Measurements from ENCODE around the gene CCDC86. TPM values are rescaled to one million over a fixed set of nuclear protein-coding genes. Genes with fewer than 3 reads are reported as not detected.

CCDC86 gene
- total RNA-seq, 2 experiments from 2014 or later = 19.2 to 23.2 TPM

DNA sequence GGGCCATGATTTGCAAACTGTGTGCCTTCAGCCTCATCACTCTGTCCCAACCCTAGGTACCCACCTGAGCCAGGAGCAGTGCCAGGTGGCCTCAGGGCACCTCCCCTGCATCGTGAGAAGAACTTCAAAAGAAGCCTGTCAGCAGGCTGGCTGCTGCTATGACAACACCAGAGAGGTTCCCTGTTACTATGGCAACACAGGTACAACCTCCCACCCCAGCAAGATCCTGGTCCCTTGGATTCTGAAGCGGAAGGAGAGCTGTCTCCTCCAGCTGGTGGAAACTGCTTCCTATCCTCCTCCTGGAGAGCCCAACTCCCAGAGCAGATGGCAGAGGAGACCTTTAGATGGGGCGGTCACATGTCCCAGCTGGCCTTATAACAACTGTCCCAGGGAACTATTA is 28.4 kb downstream of the CCDC86 start:
- ChIA-PET POLR2A (no interaction called here), CTCF (interaction anchor here (0.9 to 1.9 kb wide), 5 partner anchors 9 to 29 kb away, joined by 3 to 4 read pairs (median 3); no protein-coding TSS in a partner anchor)
- Mint-ChIP-seq H3K27me3 (no peaks in the 10 kb centered on the region), H3K4me1 (peaks cover 55% of the 10 kb centered on the region), H3K9me3 (no peaks in the 10 kb centered on the region), H3K36me3 (ENCODE audit: low read depth) (no peaks in the 10 kb centered on the region), H3K4me3 (no peak overlapping the region), H3K27ac (no peak overlapping the region)
- no peak for DNase-seq

DNA sequence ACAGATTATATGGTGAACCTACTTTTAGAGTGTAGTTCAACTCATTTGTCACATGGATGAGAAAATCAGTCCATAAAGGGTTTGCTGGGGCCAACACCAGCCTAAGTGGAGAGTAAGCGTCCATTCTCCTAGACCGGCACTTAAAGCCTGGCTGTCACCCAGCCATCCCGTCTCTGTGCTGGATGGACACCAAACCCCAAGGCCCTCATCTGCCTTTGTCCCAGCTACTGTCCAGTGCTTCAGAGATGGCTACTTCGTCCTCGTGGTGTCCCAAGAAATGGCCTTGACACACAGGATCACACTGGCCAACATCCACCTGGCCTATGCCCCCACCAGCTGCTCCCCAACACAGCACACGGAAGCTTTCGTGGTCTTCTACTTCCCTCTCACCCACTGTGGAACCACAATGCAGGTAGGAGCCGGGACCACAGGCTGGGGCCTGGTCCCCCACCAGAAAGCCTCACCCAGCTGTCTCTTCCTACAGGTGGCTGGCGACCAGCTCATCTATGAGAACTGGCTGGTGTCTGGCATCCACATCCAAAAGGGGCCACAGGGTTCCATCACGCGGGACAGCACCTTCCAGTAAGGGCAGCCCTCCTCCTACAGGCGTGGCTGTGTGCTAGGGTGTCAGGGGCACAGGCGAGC is 28.9 kb downstream of the CCDC86 start:
- POLR2A ChIA-PET = no interaction called here
- CTCF ChIA-PET = interaction anchor here (0.6 to 2.1 kb wide), 8 partner anchors 9 to 157 kb away, joined by 3 to 9 read pairs (median 4); partner anchors contain the start of gene PTGDR2
- peaks cover 52% of the 10 kb centered on the region for H3K4me1 Mint-ChIP-seq
- no peak for DNase-seq
- no peaks in the 10 kb centered on the region for H3K36me3 Mint-ChIP-seq (ENCODE audit: low read depth)
- peak overlapping the region; percentile 41 for H3K27ac Mint-ChIP-seq
- no peaks in the 10 kb centered on the region for H3K27me3 Mint-ChIP-seq
- H3K4me3 Mint-ChIP-seq = no peak overlapping the region
- no peaks in the 10 kb centered on the region for H3K9me3 Mint-ChIP-seq

DNA sequence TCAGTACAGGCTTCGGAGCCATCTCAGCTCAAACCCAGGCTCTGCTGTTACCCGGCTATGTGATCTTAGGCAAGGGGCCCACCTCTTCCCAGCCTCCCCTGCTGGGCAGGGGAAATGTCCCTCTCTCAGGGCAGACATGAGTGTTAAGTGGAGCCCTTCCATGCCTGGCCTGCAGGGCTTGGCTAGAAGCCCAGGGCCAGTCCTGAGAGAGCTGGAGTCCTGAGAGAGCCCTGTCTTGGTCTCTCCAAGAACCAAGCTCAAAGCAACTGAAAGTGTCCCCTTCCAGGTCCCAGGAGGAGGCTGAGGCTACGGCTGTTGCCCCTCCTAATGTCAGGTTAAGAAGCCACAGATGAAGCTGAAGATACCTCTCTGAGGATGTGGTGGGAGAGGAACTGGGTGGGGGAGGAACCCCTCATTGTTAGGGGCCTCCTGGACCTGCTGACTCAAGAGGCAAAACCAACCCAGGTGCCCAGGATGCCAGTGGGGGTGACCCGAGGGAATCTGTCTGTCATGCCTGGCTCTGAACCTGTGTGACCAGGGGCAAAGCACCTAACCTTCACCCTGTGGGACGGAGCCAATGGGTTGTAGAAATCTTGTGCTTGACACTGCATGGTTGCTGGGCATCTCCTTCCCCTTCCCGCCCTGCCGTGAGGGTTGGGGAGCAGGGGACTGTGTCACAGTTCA is 29.6 kb downstream of the CCDC86 start:
- no peak for DNase-seq
- H3K27ac Mint-ChIP-seq = peak overlapping the region; percentile 41
- CTCF ChIA-PET = interaction anchor here (1.3 to 2.1 kb wide), 6 partner anchors 9 to 24 kb away, joined by 4 to 9 read pairs (median 4); partner anchors contain the start of gene PTGDR2
- no peaks in the 10 kb centered on the region for H3K36me3 Mint-ChIP-seq (ENCODE audit: low read depth)
- peaks cover 52% of the 10 kb centered on the region for H3K4me1 Mint-ChIP-seq
- H3K27me3 Mint-ChIP-seq = no peaks in the 10 kb centered on the region
- POLR2A ChIA-PET = no interaction called here
- no peak overlapping the region for H3K4me3 Mint-ChIP-seq
- no peaks in the 10 kb centered on the region for H3K9me3 Mint-ChIP-seq

DNA sequence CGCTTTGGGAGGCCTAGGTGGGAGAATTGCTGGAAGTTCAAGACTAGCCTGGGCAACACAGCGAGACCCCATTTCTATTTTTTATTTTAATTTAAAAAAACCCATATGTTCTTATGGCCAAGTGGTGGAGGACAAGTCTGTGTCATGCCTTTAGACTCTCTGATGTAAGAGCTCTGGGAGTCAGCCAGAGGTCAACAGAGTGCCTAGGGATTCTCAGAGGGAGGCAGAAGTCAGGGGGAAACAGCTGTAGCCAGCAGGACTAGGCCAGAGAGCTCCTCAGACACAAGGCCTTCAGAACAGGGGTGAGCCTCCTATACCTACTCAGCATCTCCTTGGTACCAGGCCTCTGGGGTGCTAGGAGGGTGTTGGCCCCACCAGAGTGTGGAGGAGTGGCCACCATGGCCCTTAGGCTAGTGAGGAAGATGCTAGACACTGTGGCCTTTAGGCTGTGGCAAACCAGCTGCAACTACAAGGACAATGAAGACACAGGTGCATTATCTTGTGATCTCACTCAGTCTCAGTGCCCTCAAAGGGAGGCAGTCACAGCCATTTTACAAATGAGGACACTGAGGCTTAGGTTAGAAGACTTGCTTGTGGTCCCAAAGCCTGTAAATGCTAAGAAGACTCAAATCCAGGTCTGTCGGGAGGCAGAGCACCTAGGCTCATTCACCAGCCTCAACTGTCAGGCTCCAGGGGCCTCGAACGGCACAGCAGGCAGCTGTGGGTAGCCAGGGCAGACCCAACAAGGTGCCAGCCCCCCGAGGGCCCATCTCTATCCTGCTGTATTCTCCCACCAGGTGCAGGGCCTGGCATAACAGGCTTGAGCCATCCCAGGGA is 30.4 kb downstream of the CCDC86 start:
- Mint-ChIP-seq H3K36me3 (ENCODE audit: low read depth) (no peaks in the 10 kb centered on the region), H3K27me3 (no peaks in the 10 kb centered on the region), H3K9me3 (no peaks in the 10 kb centered on the region), H3K4me1 (peaks cover 52% of the 10 kb centered on the region), H3K4me3 (no peak overlapping the region), H3K27ac (peak overlapping the region; percentile 9)
- ChIA-PET CTCF (interaction anchor here (0.8 to 2.1 kb wide), 8 partner anchors 8 to 88 kb away, joined by 3 to 9 read pairs (median 4); partner anchors contain the start of gene PTGDR2), POLR2A (no interaction called here)
- DNase-seq = no peak

DNA sequence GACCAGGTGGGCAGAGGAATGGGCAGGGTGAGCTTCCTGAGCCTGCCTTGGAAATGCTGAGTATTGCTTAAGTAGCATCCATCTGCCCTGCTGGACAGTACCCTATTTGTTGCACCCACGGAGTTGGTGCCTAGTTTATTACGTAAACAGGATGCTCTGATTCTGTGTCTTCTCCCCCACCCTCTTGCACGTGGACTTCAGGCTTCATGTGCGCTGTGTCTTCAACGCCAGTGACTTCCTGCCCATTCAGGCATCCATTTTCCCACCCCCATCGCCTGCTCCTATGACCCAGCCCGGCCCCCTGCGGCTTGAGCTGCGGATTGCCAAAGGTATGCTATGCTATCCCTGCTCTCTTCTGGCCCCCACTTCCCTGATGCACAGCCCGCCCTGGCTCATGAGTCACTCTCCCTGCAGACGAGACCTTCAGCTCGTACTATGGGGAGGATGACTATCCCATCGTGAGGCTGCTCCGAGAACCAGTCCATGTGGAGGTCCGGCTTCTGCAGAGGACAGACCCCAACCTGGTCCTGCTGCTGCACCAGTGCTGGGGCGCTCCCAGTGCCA is 31.1 kb downstream of the CCDC86 start:
- H3K4me3 Mint-ChIP-seq = no peak overlapping the region
- no peak for DNase-seq
- H3K27ac Mint-ChIP-seq = peak overlapping the region; percentile 82
- H3K36me3 Mint-ChIP-seq (ENCODE audit: low read depth) = no peaks in the 10 kb centered on the region
- no peaks in the 10 kb centered on the region for H3K9me3 Mint-ChIP-seq
- H3K4me1 Mint-ChIP-seq = peaks cover 50% of the 10 kb centered on the region
- ChIA-PET POLR2A (no interaction called here), CTCF (interaction anchor here (0.8 to 1.8 kb wide), 4 partner anchors 8 to 89 kb away, joined by 3 to 6 read pairs (median 3); no protein-coding TSS in a partner anchor)
- H3K27me3 Mint-ChIP-seq = no peaks in the 10 kb centered on the region

DNA sequence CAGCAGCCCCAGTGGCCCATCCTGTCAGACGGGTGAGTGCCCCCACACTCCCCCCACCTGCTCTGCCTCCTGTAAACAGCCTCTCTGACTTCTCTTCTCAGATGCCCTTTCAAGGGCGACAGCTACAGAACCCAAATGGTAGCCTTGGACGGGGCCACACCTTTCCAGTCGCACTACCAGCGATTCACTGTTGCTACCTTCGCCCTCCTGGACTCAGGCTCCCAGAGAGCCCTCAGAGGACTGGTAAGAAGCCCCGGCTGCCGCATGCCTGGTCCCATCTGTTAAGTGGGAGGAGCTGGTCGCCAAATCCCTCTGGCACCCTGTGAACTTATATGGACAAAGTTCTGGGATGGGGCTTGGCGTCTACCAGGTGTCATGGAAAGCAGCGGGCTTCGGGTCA is 31.6 kb downstream of the CCDC86 start:
- Mint-ChIP-seq H3K27me3 (no peaks in the 10 kb centered on the region), H3K27ac (peak overlapping the region; percentile 57), H3K9me3 (no peaks in the 10 kb centered on the region)

DNA sequence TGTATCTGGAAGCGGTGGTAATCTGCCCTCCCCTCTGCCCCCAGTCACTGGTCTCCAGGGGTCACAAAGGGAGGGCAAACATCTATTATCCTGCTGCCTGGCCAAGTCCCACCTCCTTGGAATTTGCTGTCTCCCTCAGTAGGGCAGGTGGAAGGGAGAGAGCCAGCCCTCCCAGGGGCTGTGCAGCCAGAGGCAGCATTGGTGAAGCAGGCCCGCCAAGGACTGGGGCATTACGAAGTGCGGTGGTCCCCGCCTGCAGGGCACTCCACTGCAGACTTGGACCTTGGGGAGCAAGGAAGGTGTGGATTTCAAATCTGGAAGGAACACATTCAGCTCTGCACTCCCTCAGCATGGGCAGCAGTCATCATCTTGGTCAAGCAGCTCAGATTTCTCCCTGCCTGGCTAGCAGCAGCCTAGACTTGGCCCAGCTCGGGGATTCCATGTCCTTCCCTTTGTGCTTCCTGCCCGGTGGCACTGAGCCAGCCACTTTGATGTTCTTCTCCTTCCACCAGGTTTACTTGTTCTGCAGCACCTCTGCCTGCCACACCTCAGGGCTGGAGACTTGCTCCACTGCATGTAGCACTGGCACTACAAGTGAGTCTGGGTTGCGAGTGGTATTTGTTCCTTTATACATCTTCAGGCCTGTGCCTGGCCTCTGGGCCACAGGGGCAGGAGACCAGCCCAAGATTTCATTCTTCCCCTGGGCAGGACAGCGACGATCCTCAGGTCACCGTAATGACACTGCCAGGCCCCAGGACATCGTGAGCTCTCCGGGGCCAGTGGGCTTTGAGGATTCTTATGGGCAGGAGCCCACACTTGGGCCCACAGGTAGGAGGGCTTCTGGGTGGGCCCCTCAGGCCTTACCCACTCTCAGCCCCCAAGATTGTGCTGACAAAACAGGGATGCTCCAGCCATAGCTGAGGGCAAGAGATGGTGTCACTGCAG is 32.8 kb downstream of the CCDC86 start:
- no peaks in the 10 kb centered on the region for H3K27me3 Mint-ChIP-seq
- H3K4me1 Mint-ChIP-seq = peaks cover 37% of the 10 kb centered on the region

More for the DNA sequence above, 31.6 kb downstream of the CCDC86 start:
- no peaks in the 10 kb centered on the region for H3K36me3 Mint-ChIP-seq (ENCODE audit: low read depth)
- no peak for DNase-seq
- no peak overlapping the region for H3K4me3 Mint-ChIP-seq
- POLR2A ChIA-PET = no interaction called here
- H3K4me1 Mint-ChIP-seq = peaks cover 45% of the 10 kb centered on the region
- CTCF ChIA-PET = interaction anchor here (1.0 to 1.4 kb wide), 2 partner anchors 9 to 25 kb away, joined by 3 read pairs; no protein-coding TSS in a partner anchor

DNA sequence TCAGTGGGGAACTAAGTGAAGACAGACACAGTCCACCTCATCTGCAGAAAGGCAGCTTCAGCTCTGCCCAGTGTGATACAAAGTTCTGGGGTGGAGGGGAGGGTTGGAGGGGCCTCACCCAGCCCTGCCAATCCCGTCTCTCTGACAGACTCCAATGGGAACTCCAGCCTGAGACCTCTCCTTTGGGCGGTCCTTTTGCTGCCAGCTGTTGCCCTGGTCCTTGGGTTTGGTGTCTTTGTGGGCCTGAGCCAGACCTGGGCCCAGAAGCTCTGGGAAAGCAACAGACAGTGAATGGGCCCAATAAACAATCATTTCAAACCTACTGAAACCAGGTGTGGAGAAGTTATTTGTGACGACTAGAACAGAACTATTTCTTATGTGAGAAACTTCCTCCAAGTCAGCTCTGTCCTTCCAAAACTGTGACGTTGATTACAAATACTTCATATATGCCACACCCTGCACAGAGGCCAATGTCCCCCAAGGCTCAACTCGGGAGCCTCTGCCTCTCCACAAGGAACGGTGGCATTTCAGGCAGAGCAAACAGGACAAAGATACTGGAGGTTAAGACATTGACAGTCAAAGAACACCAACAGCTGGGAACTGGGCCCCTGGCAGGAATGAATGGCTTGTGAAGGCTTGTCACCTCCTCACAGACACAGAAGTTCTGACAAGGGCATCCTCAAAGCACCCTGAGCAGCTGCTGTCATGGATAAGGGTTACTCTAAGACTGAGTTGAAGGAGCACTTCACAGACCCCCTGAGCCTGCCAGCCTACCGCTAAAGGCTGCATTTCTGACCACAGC is 33.7 kb downstream of the CCDC86 start:
- no peak overlapping the region for H3K27ac Mint-ChIP-seq
- no peak overlapping the region for H3K4me3 Mint-ChIP-seq
- H3K9me3 Mint-ChIP-seq = no peaks in the 10 kb centered on the region
- peaks cover 33% of the 10 kb centered on the region for H3K4me1 Mint-ChIP-seq
- DNase-seq = no peak
- POLR2A ChIA-PET = no interaction called here
- peaks cover under 1% of the 10 kb centered on the region for H3K36me3 Mint-ChIP-seq (ENCODE audit: low read depth)
- no peaks in the 10 kb centered on the region for H3K27me3 Mint-ChIP-seq
- CTCF ChIA-PET = interaction anchor here (1.7 kb wide), 1 partner anchor 12 kb away, joined by 8 read pairs; no protein-coding TSS in a partner anchor

More for the DNA sequence above, 32.8 kb downstream of the CCDC86 start:
- Mint-ChIP-seq H3K27ac (peak overlapping the region; percentile 1), H3K36me3 (ENCODE audit: low read depth) (no peaks in the 10 kb centered on the region), H3K4me3 (no peak overlapping the region), H3K9me3 (no peaks in the 10 kb centered on the region)
- ChIA-PET CTCF (no interaction called here), POLR2A (no interaction called here)
- no peak for DNase-seq

DNA sequence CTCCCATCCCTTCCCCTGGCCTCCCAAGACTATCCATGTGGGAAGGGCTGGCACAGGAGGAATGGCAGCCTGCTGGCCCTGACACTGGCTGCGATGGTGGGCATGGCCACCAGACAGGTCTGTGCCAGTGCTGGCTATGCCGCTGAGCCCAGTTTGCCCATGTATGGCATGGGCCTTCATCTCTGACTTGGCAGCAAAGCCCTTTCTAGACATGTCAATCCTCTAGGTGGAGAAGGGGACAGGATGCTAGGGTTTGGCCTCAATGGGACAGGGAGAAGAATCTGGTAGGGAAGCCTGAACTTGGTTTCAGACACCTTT is 34.2 kb downstream of the CCDC86 start:
- H3K27ac Mint-ChIP-seq = no peak overlapping the region
- CTCF ChIA-PET = interaction anchor here (1.7 kb wide), 1 partner anchor 12 kb away, joined by 8 read pairs; no protein-coding TSS in a partner anchor
- POLR2A ChIA-PET = no interaction called here

DNA sequence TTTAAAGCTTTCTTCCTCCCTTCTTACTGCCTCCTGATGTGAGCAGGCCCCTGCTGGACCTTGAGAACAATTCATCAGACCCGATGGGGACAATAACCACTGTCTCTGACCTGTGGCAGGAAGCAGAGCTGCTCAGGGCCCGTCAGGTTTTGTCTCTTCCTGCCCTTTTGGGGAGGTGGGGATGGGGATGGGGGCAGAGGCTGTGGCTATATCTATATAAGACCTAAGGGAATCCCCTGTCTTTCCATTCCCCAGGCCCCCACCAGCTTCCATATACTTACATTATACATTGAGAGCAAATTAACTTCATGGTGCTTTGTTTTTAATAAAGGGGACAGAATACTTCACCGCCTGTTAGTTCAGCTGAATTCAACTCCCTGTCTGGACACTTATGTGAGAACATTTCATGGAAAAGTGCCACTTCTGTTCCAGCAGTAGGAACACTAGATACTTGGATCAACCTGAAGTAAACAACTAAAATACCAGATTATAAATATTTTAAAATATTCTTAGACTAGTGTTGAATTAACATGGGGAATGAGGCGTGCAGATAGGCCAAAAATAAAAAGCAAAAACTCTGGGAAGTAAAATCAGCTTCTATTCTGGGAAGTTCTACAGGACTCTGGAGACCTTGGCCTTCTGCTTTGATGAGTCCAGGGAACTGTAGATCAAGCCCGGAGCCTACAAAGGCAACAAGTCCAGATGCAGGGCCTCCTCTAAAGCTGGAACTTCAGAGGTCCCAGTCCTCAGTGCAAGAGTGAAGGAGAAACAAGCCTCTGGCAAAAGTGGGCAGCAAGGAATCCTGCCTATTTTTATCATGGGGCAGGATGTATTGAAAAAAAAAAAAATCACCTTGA is 36.6 kb downstream of the CCDC86 start:
- Mint-ChIP-seq H3K4me3 (no peak overlapping the region), H3K36me3 (ENCODE audit: low read depth) (peaks cover 8% of the 10 kb centered on the region), H3K4me1 (peaks cover 10% of the 10 kb centered on the region), H3K27me3 (no peaks in the 10 kb centered on the region), H3K27ac (no peak overlapping the region), H3K9me3 (no peaks in the 10 kb centered on the region)
- CTCF ChIA-PET = interaction anchor here (0.6 to 1.3 kb wide), 2 partner anchors 9 to 113 kb away, joined by 3 read pairs; no protein-coding TSS in a partner anchor
- DNase-seq = no peak
- POLR2A ChIA-PET = no interaction called here

More for the DNA sequence above, 34.2 kb downstream of the CCDC86 start:
- peaks cover 3% of the 10 kb centered on the region for H3K36me3 Mint-ChIP-seq (ENCODE audit: low read depth)
- H3K4me3 Mint-ChIP-seq = no peak overlapping the region
- no peaks in the 10 kb centered on the region for H3K27me3 Mint-ChIP-seq
- no peaks in the 10 kb centered on the region for H3K9me3 Mint-ChIP-seq
- peaks cover 31% of the 10 kb centered on the region for H3K4me1 Mint-ChIP-seq
- DNase-seq = no peak

Measured in activated CD4-positive, alpha-beta T cell treated with anti-CD3 and anti-CD28 coated beads, Interleukin-2, amount 10 ng/mL, durations not matched to agents 7 days and 5 days (primary cell).